ENCODE measurements around the gene MMP1. TPM values are rescaled to one million over a fixed set of nuclear protein-coding genes. Genes with fewer than 3 reads are reported as not detected.
A peak's percentile ranks its signal among the peaks of the same experiment; 100 is the strongest.

MMP1 gene
- 1 to 10 TPM in 1 of 10 donors, under 1 TPM in 9; 0.15 to 3.7 (median 0.44) TPM for polyA plus RNA-seq (ENCODE audit: insufficient read length in 10 of 10)
- long read RNA-seq, donor 1, result 0 reads
- long read RNA-seq, donor 2, result 0 reads
- long read RNA-seq, donor 3, result 0 reads
- long read RNA-seq, donor 4, result 0 reads
- long read RNA-seq, donor 5, partial matches to known transcripts, result 0 of 1 reads
- long read RNA-seq, donor 5, other reads (novel, unspliced or antisense), result 0 of 1 reads
- long read RNA-seq, donor 6, result 0 reads
- long read RNA-seq, donor 7, result 0 reads
- long read RNA-seq, donor 8, result 0 reads
- long read RNA-seq, donor 9, result 0 reads

- peak in 2 of 3 donors; percentile 9 to 60 for DNase-seq
These were observed at the start of gene MMP1 for GRCh38 chr11:102798012-102798746. TSS of gene MMP1 (minus strand) at chr11:102798160. CDS start at chr11:102798092, 68 bp downstream.

GRCh38 chr11:102846292-102846691, 48.3 kb upstream of the MMP1 start:
- DNase-seq, result no peak

GRCh38 chr11:102843489-102843888, 45.5 kb upstream of the MMP1 start, which contains the start of gene MMP3:
TSS of gene MMP3 (minus strand) at chr11:102843609. CDS start at chr11:102843546, 63 bp downstream.
- peak in 1 of 3 donors; percentile 53 for DNase-seq

- DNase-seq, result no peak
These were observed 45.0 kb upstream of the MMP1 start for GRCh38 chr11:102842930-102843329.

- no peak for DNase-seq
These were observed 42.1 kb upstream of the MMP1 start for GRCh38 chr11:102840018-102840417.

- no peak for DNase-seq
These were observed 39.7 kb upstream of the MMP1 start for GRCh38 chr11:102837646-102838045.

GRCh38 chr11:102837156-102837555, 39.2 kb upstream of the MMP1 start:
- no peak for DNase-seq

- DNase-seq, result peak; percentile 13 to 56 (median 16)
These were observed 38.4 kb upstream of the MMP1 start for GRCh38 chr11:102836290-102836875.

- DNase-seq, result no peak
These were observed 35.8 kb upstream of the MMP1 start for GRCh38 chr11:102833731-102834130.

GRCh38 chr11:102832612-102833011, 34.7 kb upstream of the MMP1 start:
- DNase-seq, result no peak

- peak; percentile 65 to 82 (median 79) for DNase-seq
These were observed 33.8 kb upstream of the MMP1 start for GRCh38 chr11:102831489-102832440.

- DNase-seq, result no peak
These were observed 33.1 kb upstream of the MMP1 start for GRCh38 chr11:102831128-102831488.

GRCh38 chr11:102830001-102830727, 32.2 kb upstream of the MMP1 start:
- DNase-seq, result no peak

GRCh38 chr11:102829316-102830000, 31.5 kb upstream of the MMP1 start:
- DNase-seq, result no peak

- DNase-seq, result no peak
These were observed 26.6 kb upstream of the MMP1 start for GRCh38 chr11:102824556-102824955.

GRCh38 chr11:102819491-102819890, 21.5 kb upstream of the MMP1 start:
- DNase-seq, result no peak

GRCh38 chr11:102813484-102813883, 15.5 kb upstream of the MMP1 start:
- no peak for DNase-seq

GRCh38 chr11:102812188-102812587, 14.2 kb upstream of the MMP1 start:
- DNase-seq, result no peak

GRCh38 chr11:102810950-102811660, 13.1 kb upstream of the MMP1 start:
- no peak for DNase-seq

- DNase-seq, result no peak
These were observed 12.0 kb upstream of the MMP1 start for GRCh38 chr11:102809971-102810370.
